ENCODE measurements around the gene OR6C76. TPM values are rescaled to one million over a fixed set of nuclear protein-coding genes. Genes with fewer than 3 reads are reported as not detected.

Gene OR6C76
- total RNA-seq, 1 donor from 2014 or later: not detected

DNA sequence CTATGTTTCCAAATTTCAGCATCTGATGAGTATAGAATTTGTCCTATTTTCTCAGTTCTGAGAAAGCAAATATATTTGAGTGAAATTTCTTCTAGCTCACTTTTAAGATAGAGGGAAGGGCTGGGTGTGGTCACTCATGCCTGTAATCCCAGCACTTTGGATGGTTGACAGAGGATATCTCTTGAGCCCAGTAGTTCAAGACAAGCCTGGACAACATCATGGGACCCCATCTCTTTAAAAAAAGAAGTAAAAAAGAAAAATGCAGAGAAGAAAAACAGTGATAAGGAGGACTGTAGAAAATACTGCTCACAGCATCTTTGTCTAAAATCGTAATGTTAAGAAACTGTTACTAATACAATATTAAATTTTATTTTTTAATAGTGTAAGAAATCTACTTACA, 46.2 kb downstream of the OR6C76 start:
- no peaks in the 10 kb centered on the region for H3F3A ChIP-seq (ENCODE audit: low read depth)
- H3K4me3 ChIP-seq: no peak overlapping the region
- H3K9me3 ChIP-seq (ENCODE audit: low read depth): no peaks in the 10 kb centered on the region
- no peaks in the 10 kb centered on the region for H3K9me3 Mint-ChIP-seq
- no peak overlapping the region for H2AFZ ChIP-seq (replicated peaks)
- H3K27ac Mint-ChIP-seq: no peak overlapping the region
- DNase-seq (ENCODE audit: low spot score): no peak
- no peaks in the 10 kb centered on the region for H3K27me3 Mint-ChIP-seq (ENCODE audit: insufficient read depth, low read depth)
- H3K36me3 ChIP-seq: no peaks in the 10 kb centered on the region
- H3K4me2 ChIP-seq: no peak overlapping the region
- H3K4me1 Mint-ChIP-seq: no peaks in the 10 kb centered on the region
- H3K4me3 Mint-ChIP-seq: no peak overlapping the region
- H3K36me3 Mint-ChIP-seq: no peaks in the 10 kb centered on the region
- H4K20me1 ChIP-seq (ENCODE audit: low read depth): no peaks in the 10 kb centered on the region
- H3K4me1 ChIP-seq: no peaks in the 10 kb centered on the region
- no peaks in the 10 kb centered on the region for H3K79me2 ChIP-seq (ENCODE audit: low read depth)
- no peaks in the 10 kb centered on the region for H3K27me3 ChIP-seq
- TF ChIP-seq EZH2phosphoT487 (IDR thresholded peaks at IDR 0.05): no peak
- TF ChIP-seq CTCF (IDR thresholded peaks at IDR 0.05): no peak
- TF ChIP-seq EZH2 (IDR thresholded peaks at IDR 0.05): no peak
- H3K9ac ChIP-seq: no peak overlapping the region
- no peak overlapping the region for H3K27ac ChIP-seq

Other genes with a start within 250 kb of the OR6C76 start
- not detected in 2 replicates for gene OR10A7, start 205.2 kb upstream of the OR6C76 start, total RNA-seq (ENCODE audit: low replicate concordance)
- gene OR6C74, start 181.6 kb upstream of the OR6C76 start, total RNA-seq (ENCODE audit: low replicate concordance): not detected in 2 replicates
- not detected in 2 replicates for gene OR6C6, start 129.7 kb upstream of the OR6C76 start, total RNA-seq (ENCODE audit: low replicate concordance)
- gene OR6C1, start 111.9 kb upstream of the OR6C76 start, total RNA-seq (ENCODE audit: low replicate concordance): not detected in 2 replicates
- gene OR6C3, start 95.5 kb upstream of the OR6C76 start, total RNA-seq (ENCODE audit: low replicate concordance): not detected in 2 replicates
- not detected in 2 replicates for gene OR6C75, start 63.3 kb upstream of the OR6C76 start, total RNA-seq (ENCODE audit: low replicate concordance)
- gene OR6C65, start 25.7 kb upstream of the OR6C76 start, total RNA-seq (ENCODE audit: low replicate concordance): not detected in 2 replicates
- not detected in 2 replicates for gene OR6C2, start 17.8 kb downstream of the OR6C76 start, total RNA-seq (ENCODE audit: low replicate concordance)
- gene OR6C70, start 43.9 kb downstream of the OR6C76 start, total RNA-seq (ENCODE audit: low replicate concordance): not detected in 2 replicates
- gene OR6C68, start 66.1 kb downstream of the OR6C76 start, total RNA-seq (ENCODE audit: low replicate concordance): not detected in 2 replicates
- not detected in 2 replicates for gene OR6C4, start 123.3 kb downstream of the OR6C76 start, total RNA-seq (ENCODE audit: low replicate concordance)
- gene OR2AP1, start 146.2 kb downstream of the OR6C76 start, total RNA-seq (ENCODE audit: low replicate concordance): not detected in 2 replicates
- gene OR10P1, start 210.6 kb downstream of the OR6C76 start, total RNA-seq (ENCODE audit: low replicate concordance): not detected in 2 replicates

Measured in neural progenitor cell (in vitro differentiated cells).